Activated naive CD4-positive, alpha-beta T cell treated with anti-CD3 and anti-CD28 coated beads, Interleukin-2, amount 50 U/mL, for 72 hours (primary cell): Measurements from ENCODE around the gene CHRM4. TPM values are rescaled to one million over a fixed set of nuclear protein-coding genes. Genes with fewer than 3 reads are reported as not detected.

ENCODE experiments used
- ATAC-seq, 2 donors: fragments of 150-1000 bp; cut with Tn5 transposase; 2 replicates each; pipeline ENCODE4 v1.10.0; 2021; ENCODE audit warnings: mild to moderate bottlenecking in 2 of 2, moderate library complexity in 2 of 2
- DNase-seq, 2 donors: peaks; one replicate each; pipeline ENCODE4 v3.0.0; 2021 to 2022; ENCODE audit warnings: low spot score in 2 of 2
- H3K27ac Mint-ChIP-seq, 2 donors: one replicate each; pipeline ENCODE4 v1.8.0; 2022; ENCODE audit warnings: mild to moderate bottlenecking in 2 of 2, mixed read lengths in 2 of 2
- H3K36me3 Mint-ChIP-seq, 2 donors: one replicate each; pipeline ENCODE4 v1.8.0; 2022; ENCODE audit warnings: mixed read lengths in 2 of 2
- H3K9me3 Mint-ChIP-seq, 2 donors: one replicate each; pipeline ENCODE4 v1.8.0; 2022; ENCODE audit warnings: mixed read lengths in 2 of 2
- total RNA-seq, 2 donors: library from RNA; stranded (reverse); gene quantifications; one replicate each; pipeline ENCODE4 v1.2.3, GENCODE V29; 2022

CHRM4 gene
- under 1 TPM in 1 of 2 donors, not detected in 1; 0.64 TPM for total RNA-seq

DNA sequence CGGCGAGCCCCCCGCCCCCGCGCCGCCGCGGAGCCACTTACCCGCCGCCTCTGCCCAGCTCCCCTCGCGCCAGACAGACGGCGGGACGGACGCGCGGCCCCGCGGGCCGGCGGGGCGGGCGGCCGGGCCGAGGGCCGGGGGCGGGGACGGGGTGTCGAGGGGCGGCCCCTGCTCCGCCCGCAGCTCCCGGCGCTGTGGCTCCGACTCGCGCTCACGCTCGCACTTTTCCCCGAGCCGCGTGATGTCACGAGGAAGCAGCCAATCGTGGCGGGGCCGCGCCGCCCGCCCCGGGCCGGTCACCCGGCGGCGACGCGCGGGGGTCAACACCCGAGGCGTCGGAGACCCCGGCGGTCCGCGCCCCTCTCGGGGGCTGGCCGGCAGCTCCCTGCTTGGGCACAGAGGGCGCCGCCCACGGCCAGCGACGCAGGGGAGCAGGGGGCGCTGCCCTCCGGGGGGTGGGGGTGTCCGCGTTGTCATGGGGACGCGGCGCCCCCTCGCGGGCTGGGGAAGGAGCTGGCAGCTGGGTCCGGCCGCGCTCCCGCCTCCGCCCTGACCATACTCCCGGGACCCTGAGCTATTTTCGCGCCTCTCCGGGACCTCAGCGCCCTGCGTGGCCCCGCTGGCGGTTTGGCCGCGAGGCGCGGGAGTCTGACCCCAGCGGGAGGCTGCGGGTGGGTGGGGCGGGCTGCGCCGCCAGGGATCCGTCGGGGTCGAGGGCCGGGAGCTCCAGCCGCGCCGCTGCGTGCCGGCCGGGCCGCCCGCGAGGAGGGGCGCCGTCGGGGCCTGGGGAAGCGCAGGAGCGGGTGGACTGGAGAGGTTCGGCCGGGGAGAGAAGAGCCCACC, at the start of gene CHRM4:
Gene CHRM4, minus strand, starts transcription at position 199 of the 843 bp plus-strand sequence. CDS start 5,219 bp downstream, outside the sequence.
- H3K36me3 Mint-ChIP-seq = peaks cover 7% of the 10 kb centered on the region in 2 donors
- peak in 1 of 2 donors; percentile 57 for DNase-seq
- ATAC-seq = peak; percentile 11 to 23
- H3K27ac Mint-ChIP-seq = no peak within 1 kb of the TSS
- no peaks in the 10 kb centered on the region for H3K9me3 Mint-ChIP-seq

DNA sequence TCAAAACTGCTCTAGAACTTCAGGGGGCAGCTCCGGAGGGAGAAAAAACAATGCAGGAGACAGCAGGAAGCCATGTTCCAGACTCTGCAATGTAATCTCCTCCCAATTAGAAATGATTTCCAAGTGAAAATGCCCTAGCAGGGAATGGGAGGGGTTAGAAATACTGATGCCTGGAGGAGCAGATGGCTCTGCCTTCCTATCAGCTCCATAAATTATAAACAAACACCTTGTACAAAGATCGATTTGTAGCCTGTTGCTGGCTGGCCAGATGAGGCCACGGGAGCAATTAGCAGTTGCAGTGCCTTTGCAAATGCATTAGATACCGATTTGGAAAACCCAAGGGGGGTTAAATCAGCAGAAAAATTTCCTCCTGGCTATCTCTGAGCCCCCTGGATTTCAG, 46.6 kb upstream of the CHRM4 start:
- Mint-ChIP-seq H3K36me3 (peaks cover 4 to 10% of the 10 kb centered on the region in 2 donors), H3K9me3 (no peaks in the 10 kb centered on the region), H3K27ac (no peak overlapping the region)
- ATAC-seq (no peak), DNase-seq (no peak)

- H3K9me3 Mint-ChIP-seq = no peaks in the 10 kb centered on the region
- H3K27ac Mint-ChIP-seq = peak overlapping the region in 1 of 2 donors; percentile 3
- no peak for ATAC-seq
- no peak for DNase-seq
- H3K36me3 Mint-ChIP-seq = peaks cover under 1 to 8% of the 10 kb centered on the region in 2 donors
These were observed 45.6 kb upstream of the CHRM4 start for GRCh38 chr11:46437122-46437689.

DNA sequence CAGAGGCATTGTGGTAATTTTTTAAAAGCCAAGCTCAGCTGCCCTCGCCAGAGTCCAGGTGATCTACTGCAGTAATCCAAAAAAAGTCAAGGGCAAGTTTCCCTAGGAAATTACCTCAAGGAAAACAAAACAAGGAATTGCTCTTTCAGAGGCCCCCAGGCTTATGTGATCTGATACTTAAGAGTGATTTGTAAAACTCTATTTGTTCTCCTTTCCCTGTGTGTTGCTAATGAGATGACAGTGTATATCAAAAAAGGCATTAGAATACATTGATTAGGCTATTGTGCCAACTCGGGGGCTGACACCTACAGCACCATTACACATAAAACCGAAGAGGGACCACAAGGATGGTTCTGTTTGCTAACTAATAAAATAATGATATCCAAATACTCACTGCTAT, 44.5 kb upstream of the CHRM4 start:
- Mint-ChIP-seq H3K9me3 (no peaks in the 10 kb centered on the region), H3K36me3 (peaks cover 0 to 9% of the 10 kb centered on the region in 2 donors), H3K27ac (no peak overlapping the region)
- DNase-seq (no peak), ATAC-seq (no peak)

DNA sequence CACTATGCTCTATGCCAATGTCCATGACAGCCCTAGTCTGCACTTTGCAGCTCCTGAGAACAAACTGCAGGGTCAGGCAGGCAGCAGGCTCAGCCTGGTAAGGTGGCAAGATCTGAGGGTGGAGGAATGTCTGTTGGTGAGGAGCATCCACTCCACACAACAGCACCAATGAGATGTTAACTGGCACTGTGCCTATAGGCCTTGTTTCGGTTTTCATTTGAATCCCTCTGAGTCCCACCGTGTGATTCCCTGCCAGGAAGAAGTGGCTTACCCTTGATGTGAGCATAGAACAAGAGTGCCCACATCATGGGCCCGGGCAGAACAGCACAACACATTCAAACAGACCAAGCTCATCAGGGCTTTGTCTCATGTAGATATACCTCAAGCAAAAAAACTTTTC, 44.1 kb upstream of the CHRM4 start:
- Mint-ChIP-seq H3K9me3 (no peaks in the 10 kb centered on the region), H3K27ac (no peak overlapping the region), H3K36me3 (peaks cover 0 to 10% of the 10 kb centered on the region in 2 donors)
- DNase-seq (no peak), ATAC-seq (no peak)

DNA sequence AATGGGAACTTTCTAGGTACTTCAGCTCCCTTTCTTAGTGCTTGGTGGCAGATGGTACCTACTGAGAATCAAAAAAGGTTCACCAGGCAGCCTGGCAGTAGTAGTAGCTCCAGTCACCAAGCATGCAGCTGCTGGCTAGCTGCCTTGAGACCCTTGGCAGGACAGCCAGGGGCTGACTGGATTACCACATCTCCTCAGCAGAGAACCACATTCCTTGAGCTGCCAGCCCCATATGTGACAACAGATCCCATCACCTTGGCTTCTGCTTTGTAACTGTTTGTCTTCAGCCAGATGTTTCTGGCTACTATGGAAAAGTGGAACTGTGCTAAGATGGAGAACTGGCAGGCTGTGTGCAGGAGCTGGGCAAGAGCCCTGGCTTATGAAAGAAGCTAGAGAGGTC, 39.6 kb upstream of the CHRM4 start:
- ATAC-seq (no peak), DNase-seq (no peak)
- peaks cover 0 to 10% of the 10 kb centered on the region in 2 donors for H3K36me3 Mint-ChIP-seq
- no peak overlapping the region for H3K27ac Mint-ChIP-seq
- no peaks in the 10 kb centered on the region for H3K9me3 Mint-ChIP-seq

GRCh38 chr11:46429717-46430116, 38.1 kb upstream of the CHRM4 start:
- H3K9me3 Mint-ChIP-seq = no peaks in the 10 kb centered on the region
- ATAC-seq (no peak), DNase-seq (no peak)
- peaks cover 0 to 10% of the 10 kb centered on the region in 2 donors for H3K36me3 Mint-ChIP-seq
- H3K27ac Mint-ChIP-seq = no peak overlapping the region

DNA sequence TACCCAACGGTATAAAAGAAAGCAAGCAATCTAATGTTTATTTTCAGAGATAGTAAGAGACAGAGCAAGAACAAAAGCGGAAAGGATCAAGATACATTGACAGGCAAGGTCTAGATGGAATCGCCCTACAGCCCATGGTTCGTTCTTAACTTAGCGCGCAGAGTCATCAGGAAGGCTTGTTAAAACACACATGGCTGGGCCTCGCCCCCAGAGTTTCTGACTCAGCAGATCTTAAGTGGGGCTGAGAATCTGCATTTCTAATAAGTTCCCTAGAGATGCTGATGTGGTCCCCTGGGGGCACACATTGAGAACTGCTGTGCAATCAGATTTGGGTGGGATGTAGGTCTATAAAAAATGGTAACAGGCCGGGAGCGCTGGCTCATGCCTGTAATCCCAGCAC, 35.8 kb upstream of the CHRM4 start:
- H3K27ac Mint-ChIP-seq = peak overlapping the region in 1 of 2 donors; percentile 63

GRCh38 chr11:46426233-46426991, 34.8 kb upstream of the CHRM4 start:
- ATAC-seq (no peak), DNase-seq (no peak)
- peaks cover 0 to 4% of the 10 kb centered on the region in 2 donors for H3K36me3 Mint-ChIP-seq
- no peaks in the 10 kb centered on the region for H3K9me3 Mint-ChIP-seq
- peak overlapping the region in 1 of 2 donors; percentile 34 for H3K27ac Mint-ChIP-seq

More for the DNA sequence above, 35.8 kb upstream of the CHRM4 start:
- ATAC-seq (no peak), DNase-seq (no peak)
- H3K9me3 Mint-ChIP-seq = no peaks in the 10 kb centered on the region
- peaks cover 0 to 5% of the 10 kb centered on the region in 2 donors for H3K36me3 Mint-ChIP-seq

DNA sequence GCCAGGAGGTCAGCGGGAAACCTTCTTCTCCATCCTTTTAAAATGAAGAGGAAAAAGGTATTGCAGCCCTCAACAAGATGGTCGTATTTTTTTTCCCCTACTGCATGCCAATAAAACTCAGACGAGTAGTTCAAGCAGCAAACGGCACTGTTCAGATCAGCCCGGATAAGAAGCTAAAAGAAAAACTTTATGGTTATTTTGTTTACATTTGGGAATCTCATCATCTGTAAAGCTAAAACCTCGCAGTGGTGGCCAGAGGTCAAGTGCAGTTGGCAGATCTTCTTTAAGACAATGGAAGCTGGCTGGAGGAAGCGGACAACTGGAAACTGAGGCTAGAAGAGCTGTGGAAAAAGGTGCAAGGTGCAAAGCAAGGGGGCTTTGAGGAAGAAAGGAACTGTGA, 31.0 kb upstream of the CHRM4 start:
- Mint-ChIP-seq H3K36me3 (peaks cover 0 to 4% of the 10 kb centered on the region in 2 donors), H3K27ac (no peak overlapping the region), H3K9me3 (no peaks in the 10 kb centered on the region)
- ATAC-seq (no peak), DNase-seq (no peak)

- no peak overlapping the region for H3K27ac Mint-ChIP-seq
- ATAC-seq (no peak), DNase-seq (peak in 1 of 2 donors; percentile 28)
- no peaks in the 10 kb centered on the region for H3K9me3 Mint-ChIP-seq
- H3K36me3 Mint-ChIP-seq = peaks cover 0 to 10% of the 10 kb centered on the region in 2 donors
These were observed 29.8 kb upstream of the CHRM4 start for GRCh38 chr11:46421257-46421880.

DNA sequence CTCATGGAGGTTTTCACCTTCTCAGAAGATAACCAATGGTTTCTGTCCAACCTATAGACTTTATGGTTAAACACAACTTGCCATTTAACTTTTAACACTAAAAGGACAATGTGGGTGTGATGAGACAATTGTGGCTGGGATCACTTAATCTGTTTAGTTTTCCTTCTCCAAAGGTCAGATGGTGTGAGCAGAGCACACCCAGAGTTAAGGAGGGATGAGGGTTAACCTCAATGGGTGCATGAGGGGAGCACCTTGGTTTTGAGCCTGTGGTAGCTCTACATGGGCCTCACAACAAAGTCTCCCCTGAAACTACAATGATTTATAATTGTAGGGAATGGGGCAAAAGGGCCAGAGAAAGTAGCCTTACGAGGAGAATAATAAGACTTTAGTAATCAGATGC, 28.9 kb upstream of the CHRM4 start:
- DNase-seq (no peak), ATAC-seq (peak in 1 of 2 donors; percentile 59)
- H3K36me3 Mint-ChIP-seq = peaks cover 0 to 15% of the 10 kb centered on the region in 2 donors
- no peak overlapping the region for H3K27ac Mint-ChIP-seq
- H3K9me3 Mint-ChIP-seq = no peaks in the 10 kb centered on the region

DNA sequence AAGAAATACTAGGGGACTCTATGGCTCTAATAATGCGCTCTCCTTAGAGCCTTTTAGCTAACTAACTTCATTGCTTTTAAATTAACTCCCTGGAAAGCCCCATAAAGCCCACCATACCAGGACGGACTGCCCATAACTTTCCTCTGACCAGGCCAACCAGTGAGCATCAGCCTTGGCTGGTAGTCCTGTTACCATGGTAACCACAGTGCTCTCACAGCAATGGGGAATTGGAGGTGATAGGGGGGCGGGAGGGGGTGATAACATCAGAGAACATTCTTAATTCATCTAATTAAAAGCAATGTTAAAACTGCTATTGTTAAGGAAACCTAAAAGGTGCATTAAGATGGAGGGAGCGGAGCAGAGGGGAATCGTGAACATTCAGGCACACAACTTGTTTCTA, 27.2 kb upstream of the CHRM4 start:
- H3K9me3 Mint-ChIP-seq = no peaks in the 10 kb centered on the region
- no peak for DNase-seq
- no peak for ATAC-seq
- peaks cover 10 to 20% of the 10 kb centered on the region in 2 donors for H3K36me3 Mint-ChIP-seq
- H3K27ac Mint-ChIP-seq = no peak overlapping the region

DNA sequence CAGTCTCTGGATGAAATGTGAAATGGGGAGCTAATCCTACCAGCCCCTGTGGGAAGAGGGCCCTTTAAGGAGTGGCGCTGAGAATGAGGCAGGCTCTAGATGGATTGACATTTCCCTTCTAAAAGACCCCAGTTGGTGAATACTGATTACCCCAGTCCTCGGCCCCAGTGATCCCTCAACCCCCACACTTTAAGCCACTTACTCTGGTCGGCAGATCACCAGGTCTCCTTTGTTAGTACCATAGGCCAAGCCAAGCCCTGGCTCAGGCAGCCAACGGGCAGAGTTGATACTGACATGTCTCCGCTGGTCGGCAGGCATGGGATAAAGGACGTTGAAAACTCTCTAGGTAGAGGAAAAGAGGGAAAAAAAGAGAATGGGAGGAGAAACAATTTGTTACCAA, 26.1 kb upstream of the CHRM4 start:
- Mint-ChIP-seq H3K36me3 (peaks cover 10 to 20% of the 10 kb centered on the region in 2 donors), H3K9me3 (no peaks in the 10 kb centered on the region), H3K27ac (no peak overlapping the region)
- no peak for ATAC-seq
- peak in 1 of 2 donors; percentile 37 for DNase-seq

GRCh38 chr11:46414879-46415278, 23.3 kb upstream of the CHRM4 start:
- Mint-ChIP-seq H3K36me3 (peaks cover 10 to 23% of the 10 kb centered on the region in 2 donors), H3K27ac (peak overlapping the region in 1 of 2 donors; percentile 8), H3K9me3 (no peaks in the 10 kb centered on the region)
- no peak for ATAC-seq
- peak in 1 of 2 donors; percentile 35 for DNase-seq

DNA sequence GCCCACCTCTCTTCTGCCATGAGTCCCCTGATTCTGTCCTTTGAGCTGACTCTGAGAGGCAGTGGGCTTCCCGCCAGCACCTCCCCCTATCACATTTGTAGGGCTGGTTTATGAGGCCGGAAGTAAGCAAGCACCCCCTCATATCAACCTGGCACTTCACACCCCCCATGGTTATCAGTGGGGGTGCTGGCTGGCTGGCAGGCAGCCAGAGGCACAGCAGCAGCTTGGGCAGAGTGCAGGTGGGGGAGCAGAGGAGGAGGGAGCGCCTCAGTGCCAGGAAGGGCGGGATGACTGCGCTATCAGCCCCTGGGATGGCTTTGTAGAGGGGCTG, 22.9 kb upstream of the CHRM4 start:
- Mint-ChIP-seq H3K9me3 (no peaks in the 10 kb centered on the region), H3K36me3 (peaks cover 10 to 26% of the 10 kb centered on the region in 2 donors), H3K27ac (peak overlapping the region; percentile 8 to 50)
- DNase-seq (peak in 1 of 2 donors; percentile 20), ATAC-seq (no peak)
